ENCODE measurements around the gene DTD1.

DTD1 gene

GRCh38 chr20:18712882-18713281, 125.0 kb downstream of the DTD1 start:
- no peak for FAIRE-seq

GRCh38 chr20:18715564-18715963, 127.7 kb downstream of the DTD1 start:
- no peak for FAIRE-seq

DNA sequence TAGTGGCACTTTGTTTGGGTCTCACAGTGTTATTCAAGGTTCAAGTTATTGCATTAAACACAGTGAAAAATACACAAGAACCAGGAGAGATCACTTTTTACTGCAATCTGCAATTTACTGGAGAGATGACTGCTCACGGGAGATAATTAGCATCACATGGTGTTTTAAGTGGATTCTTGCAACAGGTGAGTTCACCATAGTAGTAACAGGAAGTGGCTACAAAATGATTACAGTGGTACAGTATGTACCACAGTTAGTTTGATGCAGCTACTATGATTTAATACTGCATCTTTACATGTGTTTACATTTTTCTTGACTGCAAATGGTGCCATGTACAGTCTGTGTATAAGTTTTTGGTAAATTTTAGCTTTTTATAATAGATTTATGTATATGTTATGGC, 129.2 kb downstream of the DTD1 start:
- FAIRE-seq, result no peak

DNA sequence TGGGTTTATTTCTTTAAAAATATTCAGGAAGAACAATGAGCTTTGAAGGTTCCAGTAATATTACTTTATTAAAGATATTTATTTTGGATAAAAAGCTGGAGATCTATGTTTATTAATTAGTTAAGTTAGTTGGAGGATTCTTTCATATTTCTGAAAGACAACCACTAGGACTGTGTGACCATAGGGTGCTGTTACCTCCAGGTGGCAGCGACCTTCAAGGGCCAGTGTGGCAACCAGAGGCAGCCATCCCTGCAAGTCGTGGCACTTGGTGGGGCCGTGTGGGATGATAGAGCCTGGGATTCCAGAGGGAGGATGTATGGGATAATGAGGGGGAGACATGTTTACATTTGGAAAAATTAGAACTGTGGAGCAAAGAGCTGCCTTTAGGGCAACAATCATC, 130.3 kb downstream of the DTD1 start:
- FAIRE-seq, result no peak

GRCh38 chr20:18719426-18719825, 131.6 kb downstream of the DTD1 start:
- no peak for FAIRE-seq

DNA sequence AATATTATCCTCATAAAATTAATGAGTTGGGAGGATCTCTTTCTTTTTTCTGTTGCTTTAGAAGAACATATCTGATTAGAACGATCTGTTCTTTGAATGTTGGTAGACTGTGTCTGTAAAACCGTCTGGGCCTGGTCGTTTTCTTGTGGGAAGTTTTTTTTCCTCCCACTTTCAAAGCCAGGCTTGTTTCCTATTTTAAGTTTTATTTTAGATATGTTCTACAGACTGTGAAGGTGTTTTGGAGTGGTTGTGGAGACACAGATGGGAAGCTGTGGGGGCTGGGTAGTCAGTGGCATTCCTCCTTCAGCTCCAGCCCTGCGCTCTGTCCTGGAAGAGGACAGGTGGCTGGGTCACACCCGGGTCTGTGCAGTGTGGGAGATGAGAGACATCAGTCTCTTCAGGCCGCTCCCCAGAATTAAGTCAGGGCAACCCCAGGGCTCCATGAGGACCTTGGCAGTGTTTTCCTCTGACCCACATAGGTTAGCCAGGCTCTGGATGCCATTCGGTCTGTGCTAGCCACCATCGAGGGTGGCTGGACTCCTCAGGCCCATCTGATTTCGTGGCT, 133.8 kb downstream of the DTD1 start:
- FAIRE-seq, result no peak

DNA sequence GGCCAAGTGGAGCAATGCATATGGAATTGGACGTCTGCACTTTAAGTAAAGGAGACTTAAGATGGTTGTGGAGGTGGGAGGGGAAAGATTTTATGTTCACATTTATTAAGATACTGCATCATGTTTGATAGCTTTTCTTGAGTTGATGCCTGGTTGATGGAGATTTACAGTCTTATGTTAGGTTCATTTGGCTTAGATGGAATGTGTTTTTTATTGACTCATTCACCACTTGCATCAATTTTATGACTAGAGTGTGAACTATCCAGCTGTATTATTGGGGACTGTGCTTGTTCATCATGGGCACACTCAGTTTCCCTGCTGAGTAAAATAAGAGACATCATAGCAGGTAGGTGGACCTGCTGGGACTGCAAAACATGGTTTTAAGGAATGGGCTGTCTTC, 134.5 kb downstream of the DTD1 start:
- no peak for FAIRE-seq

- FAIRE-seq, result no peak
Measured at GRCh38 chr20:18724077-18724476, 136.2 kb downstream of the DTD1 start.

DNA sequence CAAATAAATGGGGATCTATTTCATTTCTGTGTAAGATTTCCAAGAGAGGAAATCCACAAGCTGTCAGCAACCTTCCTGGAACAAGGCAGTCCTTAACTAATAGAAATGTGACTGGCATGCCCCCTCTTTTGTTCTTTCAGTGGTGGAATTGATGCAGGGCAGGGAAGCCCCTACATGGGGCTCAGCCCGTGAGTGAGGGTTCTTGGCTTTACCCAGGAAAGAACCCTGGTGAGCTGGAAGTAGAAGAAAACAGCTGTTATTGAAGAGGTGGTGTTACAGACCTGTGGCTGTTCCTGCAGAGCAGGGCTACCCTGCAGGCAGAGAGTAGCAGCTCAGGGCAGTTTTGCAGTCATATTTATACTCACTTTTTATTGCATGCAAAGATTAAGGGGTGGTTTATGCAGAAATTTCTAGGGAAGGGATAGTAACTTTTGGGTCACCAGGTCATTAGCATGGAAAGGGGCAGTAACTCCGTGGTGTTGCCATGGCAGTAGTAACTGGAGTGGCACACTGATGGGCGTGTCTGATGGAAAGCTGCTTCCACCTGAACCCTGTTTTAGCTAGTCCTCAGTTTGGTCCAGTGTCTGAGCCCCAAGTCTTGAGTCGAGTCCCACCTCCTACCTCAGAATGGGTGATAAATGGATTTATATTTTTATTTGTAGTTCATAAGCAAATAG, 137.1 kb downstream of the DTD1 start:
- FAIRE-seq, result no peak

DNA sequence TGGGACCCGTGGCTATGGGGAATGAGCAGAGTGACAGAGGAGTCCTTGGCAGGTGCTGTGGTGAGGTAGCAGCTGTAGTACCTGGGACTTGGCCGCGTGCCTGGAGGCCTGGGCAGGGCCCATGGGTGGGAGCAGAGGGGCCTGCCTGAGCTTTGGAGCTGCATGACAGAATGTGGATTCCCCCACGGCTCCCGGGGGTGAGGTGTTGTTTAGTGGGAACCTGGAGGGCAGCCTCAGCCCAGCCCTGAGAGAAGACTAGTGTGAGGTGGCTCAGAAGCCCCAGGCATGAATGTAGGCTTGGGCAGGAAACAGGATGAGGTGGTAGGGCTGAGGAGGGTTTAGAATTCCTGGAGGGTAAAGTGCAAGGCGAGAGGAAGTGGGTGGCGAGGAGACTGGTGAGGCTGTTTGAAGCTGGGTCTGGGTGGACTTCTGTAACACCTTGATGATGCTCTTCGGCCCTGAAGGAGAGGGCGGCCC, 139.2 kb downstream of the DTD1 start:
- no peak for FAIRE-seq

- no peak for FAIRE-seq
Measured at GRCh38 chr20:18728165-18728869, 140.5 kb downstream of the DTD1 start.

DNA sequence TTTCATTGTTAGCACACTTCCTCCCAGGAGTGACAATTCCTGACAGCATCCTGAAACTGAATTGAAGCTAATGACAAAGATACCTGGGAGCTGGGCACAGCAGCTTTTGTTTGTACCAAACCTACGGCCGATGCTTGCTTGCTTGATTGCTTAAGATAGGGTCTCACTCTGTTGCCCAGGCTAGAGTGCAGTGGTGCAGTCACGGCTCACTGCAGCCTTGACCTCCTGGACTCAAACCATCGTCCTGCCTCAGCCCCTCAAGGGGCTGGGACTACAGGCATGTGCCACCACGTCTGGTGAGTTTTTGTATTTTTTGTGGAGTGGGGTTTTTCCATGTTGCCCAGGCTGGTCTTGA, 141.0 kb downstream of the DTD1 start:
- no peak for FAIRE-seq

- FAIRE-seq, result no peak
Measured at GRCh38 chr20:18729231-18729825, 141.5 kb downstream of the DTD1 start.

DNA sequence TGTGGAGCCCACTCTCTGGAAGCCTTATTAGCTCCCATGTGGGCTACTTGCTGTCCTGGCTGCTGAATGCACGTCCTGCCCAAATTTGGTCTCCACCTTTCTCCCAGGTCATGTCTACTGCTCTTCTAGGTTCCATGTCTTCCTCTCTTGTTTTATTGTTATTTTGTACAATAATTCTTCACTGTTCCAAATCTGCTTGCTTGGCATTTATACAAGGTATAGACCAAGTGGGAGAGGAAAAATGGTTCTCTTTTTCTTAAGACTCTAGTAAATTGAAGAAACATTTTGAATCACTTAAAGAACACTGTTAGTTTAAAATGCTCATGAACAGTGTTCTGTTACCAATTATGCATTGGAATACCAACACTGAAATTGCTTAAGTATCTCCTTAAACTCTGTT, 144.1 kb downstream of the DTD1 start:
- no peak for FAIRE-seq

GRCh38 chr20:18734525-18735189, 146.8 kb downstream of the DTD1 start:
- no peak for FAIRE-seq

GRCh38 chr20:18737140-18737539, 149.3 kb downstream of the DTD1 start:
- FAIRE-seq, result no peak

DNA sequence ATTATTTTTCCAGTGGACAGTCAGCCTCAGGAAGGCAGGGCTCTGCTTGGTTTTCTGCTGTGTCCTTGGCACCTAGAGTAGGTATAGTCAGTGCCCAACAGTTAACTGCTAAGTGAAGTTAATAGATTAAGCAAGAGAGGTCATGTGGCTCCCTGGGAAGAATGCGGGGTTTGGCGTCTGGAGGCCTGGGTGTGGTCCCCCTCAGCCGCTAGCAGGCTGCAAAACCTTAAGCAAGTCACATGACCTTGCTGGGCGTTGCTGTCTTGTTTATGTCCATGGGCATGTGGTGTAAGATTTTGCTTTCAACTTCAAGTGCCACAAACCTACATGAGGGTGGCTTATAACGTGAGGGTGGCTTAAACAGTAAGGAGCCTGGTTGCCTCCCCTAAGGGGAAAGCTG, 150.2 kb downstream of the DTD1 start:
- FAIRE-seq, result no peak

- FAIRE-seq, result no peak
Measured at GRCh38 chr20:18738888-18739287, 151.0 kb downstream of the DTD1 start.

GRCh38 chr20:18739751-18740166, 151.9 kb downstream of the DTD1 start:
- no peak for FAIRE-seq

- FAIRE-seq, result no peak
Measured at GRCh38 chr20:18740726-18741125, 152.9 kb downstream of the DTD1 start.

DNA sequence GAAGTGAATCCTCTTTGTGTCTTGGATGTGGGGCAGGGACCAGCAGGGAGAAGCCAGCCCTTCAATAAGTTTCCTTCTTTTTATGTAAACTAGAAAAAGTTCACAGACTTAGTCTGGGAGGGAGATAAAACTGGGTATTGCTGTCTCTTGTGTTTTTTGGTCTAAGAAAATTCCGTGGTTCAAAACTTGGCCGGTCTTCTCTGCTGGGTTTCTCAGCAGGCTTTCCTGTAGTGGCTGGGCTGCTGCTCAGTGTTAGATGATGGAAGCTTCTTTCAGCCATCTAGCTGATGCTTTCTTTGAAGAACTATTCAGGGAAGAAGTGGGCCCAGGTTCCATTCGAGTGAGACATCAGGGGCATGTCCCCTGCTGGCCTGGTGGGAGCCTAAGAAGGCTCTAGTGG, 155.0 kb downstream of the DTD1 start:
- no peak for FAIRE-seq

- no peak for FAIRE-seq
Measured at GRCh38 chr20:18743665-18744440, 156.0 kb downstream of the DTD1 start.

DNA sequence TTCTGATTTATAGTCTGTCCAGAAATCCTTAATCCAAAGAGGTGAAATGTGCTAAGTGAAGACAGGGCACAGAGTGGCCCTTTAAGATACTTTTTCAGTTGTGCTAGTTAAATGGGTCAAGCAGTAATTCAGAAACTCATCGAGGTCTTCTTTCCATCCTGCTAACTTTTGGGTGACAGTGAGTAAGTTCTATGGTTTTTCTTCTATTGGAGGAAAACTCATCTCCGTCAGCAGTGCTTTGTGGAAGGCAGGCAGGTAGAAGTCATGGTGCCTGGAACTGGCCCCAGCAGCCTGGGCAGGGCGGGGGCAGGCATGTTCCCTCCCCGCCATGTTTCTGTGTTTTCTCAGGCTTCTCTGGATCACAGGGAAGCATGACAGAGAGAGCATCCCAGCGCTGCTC, 159.2 kb downstream of the DTD1 start:
- FAIRE-seq, result no peak
